ENCODE data around the gene TGM3.

Gene TGM3

DNA sequence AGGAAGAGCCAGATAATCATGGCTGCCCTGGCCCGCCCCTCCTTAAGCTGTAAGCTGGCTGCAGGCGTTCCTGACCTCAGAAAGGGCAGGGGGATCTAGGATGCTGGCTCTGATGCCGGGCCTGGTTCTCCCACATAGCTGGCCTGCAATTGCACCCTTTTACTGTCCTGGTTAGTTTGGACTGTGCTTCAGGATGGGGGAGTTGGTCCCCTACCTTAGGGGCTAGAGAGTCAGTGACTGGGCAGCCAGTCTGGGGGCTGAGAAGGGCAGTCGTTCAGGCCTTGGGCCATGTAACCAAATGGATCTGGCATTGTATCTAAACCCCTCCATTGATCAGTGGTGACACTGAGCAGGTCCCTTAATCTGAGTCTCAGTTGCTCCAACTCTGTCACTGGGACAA lies 40.7 kb downstream of the TGM3 start:
- no peak for DNase-seq (ENCODE audit: low read depth in 2 of 2)

DNA sequence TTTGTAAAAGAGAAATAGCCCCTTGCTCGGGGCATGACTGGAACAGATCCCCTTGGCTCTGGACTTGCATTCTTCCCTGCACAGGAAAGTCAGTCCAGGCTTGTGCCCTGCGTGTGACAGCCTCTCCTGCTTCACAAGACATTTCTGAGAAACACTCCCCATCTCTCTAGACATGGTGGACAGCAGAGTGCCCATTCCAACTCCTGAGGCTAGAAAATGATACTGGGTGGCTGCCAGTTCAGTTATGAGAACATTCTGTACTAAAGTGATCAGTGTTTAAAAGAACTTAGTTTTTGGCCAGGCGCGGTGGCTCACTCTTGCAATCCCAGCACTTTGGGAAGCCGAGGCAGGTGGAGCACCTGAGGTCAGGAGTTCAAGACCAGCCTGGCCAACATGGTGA lies 41.3 kb downstream of the TGM3 start:
- DNase-seq (ENCODE audit: low read depth in 2 of 2) = no peak

DNA sequence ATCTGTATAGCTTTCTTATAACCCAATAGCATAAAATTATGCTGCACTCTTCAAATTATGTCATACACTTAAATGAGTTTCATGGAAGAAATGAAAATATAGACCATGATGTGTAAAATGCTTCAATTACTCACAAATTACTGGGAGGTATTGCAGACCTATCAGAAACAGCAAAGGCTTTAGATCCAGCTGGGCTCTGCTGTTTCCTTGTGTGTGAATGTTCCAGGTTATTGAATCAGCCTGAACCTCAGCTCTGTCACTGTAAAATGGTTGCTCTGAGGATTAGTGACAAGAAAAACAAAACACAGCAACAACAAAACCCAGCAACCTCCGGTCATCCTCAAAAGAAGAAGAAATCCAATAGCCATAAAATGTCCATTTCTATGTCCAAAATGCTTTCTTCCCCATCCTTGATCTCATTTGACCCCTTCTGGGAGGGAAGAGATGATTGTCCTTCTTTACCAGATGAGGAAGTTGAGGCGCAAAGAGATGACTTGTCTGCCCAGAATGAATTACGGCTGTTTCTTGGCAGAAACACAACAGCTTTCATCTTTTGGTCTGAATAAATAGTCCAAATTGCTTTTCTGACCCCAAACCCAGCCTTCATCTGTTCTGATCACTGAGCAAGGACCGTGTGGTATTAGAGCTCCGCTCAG lies 42.7 kb downstream of the TGM3 start:
- DNase-seq (ENCODE audit: low read depth in 2 of 2) = no peak

DNA sequence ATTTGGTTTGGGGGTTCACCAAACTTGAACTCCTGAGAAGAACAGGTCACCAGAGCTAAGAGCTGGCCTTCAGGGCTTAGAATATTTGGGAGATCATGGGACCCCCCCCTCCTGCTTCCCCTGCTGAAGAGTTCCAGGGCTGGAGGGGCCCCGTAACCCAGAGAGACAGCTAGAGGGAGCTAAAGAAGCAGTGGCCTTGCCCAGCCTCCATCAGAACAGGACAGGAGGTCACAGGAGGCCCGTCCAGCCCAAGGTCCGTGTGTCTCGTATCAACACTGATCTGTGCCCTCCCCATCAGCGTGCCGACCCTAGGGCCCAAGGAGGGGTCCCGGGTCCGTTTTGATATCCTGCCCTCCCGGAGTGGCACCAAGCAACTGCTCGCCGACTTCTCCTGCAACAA lies 44.3 kb downstream of the TGM3 start:
- DNase-seq (ENCODE audit: low read depth in 2 of 2) = no peak

DNA sequence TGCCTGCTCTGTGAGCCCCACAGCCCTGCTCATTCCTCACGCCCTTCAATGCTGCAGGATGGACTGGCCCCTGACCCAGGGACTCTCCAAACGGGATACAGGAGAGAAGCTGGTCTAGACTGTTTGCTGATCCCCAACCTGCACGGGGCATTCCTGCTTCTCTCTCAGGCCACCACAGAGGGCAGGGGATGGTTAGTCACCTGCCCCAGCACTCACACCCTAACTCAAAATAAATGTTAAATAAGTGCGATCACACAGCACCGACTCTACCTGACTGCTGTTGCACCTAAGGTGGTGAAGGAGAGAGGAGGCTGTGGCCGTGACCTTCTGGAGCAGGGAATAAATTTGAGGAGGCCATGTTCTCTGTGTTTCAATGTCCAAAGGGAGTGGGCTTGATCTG lies 45.0 kb downstream of the TGM3 start:
- no peak for DNase-seq (ENCODE audit: low read depth in 2 of 2)

DNA sequence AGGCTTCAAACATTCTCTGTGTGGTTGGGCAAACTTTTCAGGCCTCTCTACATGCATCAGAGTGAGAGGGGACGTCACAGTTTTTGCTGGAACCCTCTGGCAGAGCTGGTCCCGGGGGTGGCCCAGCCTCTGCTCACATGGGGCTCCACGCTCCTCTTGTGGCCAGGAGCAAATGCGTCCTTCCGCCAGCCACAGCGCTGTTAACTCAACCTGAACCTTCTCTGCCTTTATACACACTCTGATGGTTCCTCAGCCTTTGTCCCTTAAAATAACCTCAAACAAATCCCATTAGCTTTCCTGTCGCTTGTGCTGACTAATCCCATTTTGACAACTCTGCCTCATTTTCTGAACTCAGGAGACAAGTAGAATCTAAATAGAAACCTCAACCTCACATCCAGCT lies 45.5 kb downstream of the TGM3 start:
- no peak for DNase-seq (ENCODE audit: low read depth in 2 of 2)

DNA sequence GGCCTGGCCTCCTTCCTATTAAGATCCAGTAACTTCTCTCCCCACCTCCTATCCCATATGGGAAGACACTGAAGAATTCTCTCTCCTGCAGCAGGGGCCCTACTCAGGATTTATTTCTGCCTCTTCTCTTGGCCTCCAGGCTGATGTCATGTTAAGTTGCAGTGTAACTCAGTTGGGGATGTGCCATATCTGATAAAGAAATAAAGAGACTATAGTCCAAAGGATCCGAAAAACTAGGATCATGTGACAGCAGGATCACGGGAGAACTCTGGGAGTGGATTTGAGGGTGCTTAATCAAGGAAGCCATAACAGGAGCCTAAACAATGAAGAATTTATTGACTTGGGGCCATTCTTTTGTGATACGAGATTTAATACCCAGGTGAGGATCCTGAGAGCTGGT lies 46.4 kb downstream of the TGM3 start:
- DNase-seq (ENCODE audit: low read depth in 2 of 2) = no peak

DNA sequence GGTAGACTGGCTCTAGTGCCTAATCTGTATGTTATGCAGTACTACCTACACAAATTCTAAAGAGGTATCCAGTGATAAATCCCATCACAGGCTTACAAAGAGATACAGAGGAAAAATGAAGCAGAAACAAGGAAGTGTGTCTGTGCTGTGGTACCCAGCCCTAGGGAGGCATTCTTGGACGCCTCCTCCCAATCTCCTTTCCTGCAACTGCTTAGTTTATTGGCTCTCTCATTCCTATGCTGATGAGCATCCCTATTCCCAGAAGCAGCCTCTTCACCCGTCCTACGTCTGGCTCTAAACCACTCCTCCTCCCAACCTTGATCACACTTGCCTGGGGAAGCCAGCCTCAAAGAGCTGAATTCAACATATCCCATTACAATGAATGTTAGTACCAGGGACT lies 50.4 kb downstream of the TGM3 start:
- no peak for DNase-seq (ENCODE audit: low read depth in 2 of 2)

DNA sequence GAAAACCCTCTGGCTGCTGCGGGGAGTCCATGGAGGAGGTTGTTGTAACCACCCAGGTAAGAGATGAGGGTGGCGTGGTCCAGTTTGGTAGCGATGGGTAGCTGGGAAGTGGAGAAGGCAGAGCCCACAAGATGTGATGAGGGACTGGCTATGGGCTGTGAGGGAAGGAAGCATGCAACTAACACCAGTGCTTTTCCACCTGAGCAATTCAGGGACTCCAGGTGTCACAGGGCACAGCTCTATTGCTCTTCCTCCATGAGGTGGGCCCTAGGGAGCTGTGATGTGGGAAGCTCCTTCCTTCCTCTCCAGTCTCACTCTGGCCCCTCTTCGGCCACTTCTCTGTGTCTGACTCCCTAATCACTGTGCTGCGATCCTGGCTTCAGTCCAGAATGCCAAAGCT lies 52.5 kb downstream of the TGM3 start:
- DNase-seq (ENCODE audit: low read depth in 2 of 2) = no peak

DNA sequence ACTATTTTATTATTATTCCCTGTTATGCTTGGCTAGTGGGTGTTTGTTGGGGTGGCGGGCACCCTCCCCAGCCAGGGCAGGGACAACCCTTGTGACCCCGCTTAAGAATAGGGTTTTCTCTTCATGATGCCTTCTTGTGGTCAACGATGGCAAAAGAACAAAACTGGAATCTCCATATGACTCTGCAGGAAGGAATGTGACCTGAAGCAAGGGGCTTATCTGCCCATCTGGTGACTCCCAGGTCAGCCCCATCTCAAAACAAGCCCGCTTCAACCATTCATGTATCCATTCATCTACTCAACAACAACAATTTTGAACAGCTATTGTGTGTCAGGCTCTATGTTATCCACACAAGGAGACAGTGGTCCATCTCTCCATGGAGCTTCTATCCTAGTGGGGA lies 54.0 kb downstream of the TGM3 start:
- no peak for DNase-seq (ENCODE audit: low read depth in 2 of 2)

DNA sequence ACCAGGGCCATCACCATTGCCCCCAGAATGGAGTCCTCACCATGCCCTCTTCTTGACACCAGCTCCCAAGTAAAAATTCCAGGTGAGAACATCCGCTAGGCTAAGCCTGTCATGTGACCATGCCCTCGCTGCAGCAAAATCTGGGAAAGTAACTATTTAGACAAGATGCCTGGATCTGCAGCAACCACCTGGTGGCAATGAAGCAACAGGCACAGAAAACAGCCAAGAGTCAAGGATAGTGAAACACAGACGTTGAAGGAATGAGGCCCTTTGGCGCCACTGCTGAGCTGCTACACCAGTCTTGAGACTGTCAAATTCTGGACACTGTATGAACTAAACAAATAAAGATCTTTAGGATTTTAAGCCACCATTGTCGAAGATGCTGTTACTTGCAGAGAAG lies 54.8 kb downstream of the TGM3 start:
- DNase-seq (ENCODE audit: low read depth in 2 of 2) = no peak

DNA sequence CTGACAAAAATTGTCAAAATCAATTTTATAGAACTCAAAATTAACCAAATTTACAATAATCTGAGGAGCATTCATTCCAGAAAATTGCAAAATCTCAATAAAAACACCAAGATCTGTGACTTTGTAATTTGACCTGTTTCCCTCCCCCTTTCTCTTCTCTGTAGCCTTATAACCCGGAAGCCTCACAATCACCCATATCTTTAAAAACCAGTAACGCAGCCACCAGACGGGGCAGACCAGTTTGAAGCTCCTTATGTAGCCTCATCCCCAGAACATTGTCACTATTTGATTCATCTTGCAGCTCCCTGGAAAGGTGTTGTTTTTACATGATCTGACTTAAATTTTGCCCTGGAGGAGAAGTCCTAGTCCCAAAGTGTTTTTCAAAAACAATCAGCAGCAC lies 57.4 kb downstream of the TGM3 start:
- DNase-seq (ENCODE audit: low read depth in 2 of 2) = no peak

DNA sequence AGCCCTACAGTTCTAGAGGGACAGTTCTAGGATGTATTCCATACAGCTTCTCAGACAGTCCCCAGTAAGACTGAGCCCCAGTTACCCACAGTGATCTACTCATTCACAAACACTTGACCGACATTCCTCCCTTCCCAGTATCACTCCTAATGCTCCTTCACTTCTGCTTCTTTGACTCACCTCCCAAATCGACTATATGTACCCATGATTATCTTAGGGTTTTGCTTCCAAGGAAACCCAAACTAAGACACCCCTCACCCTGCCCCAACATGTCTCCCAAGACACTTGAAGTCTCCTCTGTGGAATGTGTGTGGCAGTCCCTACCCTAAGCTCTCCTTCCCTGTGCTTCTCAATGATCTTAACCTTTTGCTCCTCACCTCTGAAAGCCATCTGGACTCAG lies 61.3 kb downstream of the TGM3 start:
- DNase-seq (ENCODE audit: low read depth in 2 of 2) = no peak

DNA sequence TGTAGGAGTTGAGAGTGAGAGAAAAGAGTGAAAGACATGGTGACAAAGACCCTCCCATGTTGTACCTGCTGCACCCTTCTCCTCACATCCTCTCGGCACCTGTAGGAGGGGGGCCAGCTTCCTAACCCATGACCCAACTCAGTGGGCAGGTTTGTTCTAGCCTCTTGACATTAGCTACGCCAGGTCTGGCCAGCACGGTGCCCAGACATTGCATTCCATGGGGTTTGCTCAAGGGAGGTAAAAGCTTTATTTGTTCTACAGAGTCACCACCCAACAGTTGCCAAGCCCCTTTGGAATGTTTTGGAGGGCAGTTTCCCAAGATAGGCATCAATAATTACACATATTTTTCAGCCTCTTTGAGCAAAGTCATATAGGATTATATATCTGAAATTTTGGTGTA lies 62.2 kb downstream of the TGM3 start:
- no peak for DNase-seq (ENCODE audit: low read depth in 2 of 2)

DNA sequence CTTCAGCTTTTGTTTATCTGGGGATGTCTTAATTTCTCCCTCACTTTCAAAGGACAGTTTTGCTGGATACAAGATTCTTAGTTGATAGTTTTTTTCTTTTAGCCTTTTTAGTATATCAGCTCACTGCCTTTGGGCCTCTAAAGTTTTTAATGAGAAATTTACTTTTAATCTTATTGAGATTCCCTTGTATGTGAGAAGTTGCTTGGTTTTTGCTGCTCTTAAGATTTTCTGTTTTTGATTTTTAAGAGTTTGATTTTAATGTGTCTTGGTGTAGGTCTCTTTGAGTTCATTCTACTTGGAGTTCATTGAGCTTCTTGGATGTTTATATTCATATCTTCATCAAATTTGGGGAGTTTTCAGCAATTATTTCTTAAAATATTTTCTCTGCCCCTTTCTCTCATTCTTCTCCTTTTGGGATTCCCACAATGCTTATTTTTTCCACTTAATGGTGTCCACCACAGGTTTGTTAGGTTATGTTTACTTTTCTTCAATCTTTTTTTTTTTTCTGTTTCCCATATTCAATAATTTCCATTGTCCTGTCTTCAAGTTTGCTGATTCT lies 65.3 kb downstream of the TGM3 start:
- no peak for DNase-seq (ENCODE audit: low read depth in 2 of 2)

DNA sequence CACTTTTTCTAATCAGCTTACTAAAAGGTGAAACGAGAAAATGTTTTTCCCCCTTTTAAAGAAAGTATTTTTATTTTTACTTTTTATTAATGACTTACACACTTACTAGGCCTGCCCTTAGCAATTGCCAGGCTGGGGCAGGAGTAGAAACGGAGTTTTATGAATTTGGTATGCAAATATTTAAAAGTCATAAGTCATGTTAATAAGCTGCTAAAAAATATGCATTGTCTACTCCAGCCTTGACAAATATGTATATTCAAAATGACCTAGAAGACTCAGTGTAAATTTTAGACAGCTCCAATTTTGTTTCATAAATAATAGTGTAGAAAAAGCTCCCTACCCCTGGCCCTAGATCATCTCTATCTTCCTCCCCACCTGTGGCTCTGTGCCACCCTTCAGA lies 67.4 kb downstream of the TGM3 start:
- DNase-seq (ENCODE audit: low read depth in 2 of 2) = no peak

DNA sequence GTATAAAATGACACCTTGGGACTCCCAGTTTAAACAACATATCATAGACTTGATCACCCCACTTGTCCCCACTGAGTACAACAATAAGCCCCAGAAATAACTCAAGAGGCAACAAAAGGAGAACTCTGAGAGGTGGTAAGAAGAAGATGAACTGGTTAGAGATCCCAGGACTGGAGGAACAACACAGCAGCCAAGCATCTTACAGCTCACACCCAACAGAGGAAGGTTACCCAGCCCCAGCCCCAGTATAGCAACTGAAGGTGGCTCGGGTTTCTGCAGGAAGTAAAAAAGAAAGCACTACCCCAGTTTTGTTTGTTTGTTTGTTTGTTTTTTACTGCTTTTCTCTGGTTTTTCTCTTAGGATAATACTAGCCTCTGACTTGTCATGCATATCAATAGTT lies 67.8 kb downstream of the TGM3 start:
- DNase-seq (ENCODE audit: low read depth in 2 of 2) = no peak

DNA sequence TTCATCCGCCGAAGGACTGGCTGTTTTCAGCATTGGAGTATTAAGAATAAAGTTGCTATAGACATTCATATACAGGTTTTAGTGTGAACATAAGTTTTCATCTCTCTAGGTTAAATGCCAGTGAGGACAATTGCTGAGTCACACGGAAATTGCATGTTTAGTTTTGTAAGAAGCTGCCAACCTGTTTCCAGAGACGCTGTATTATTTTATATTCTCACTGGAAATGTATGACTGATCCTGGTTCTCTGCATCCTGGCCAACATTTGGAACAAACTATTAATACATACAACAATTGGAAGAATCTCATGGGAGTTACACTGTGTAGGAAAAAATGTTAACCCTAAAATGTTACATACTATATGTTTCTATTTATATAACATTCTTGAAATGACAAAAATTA lies 68.2 kb downstream of the TGM3 start:
- no peak for DNase-seq (ENCODE audit: low read depth in 2 of 2)

DNA sequence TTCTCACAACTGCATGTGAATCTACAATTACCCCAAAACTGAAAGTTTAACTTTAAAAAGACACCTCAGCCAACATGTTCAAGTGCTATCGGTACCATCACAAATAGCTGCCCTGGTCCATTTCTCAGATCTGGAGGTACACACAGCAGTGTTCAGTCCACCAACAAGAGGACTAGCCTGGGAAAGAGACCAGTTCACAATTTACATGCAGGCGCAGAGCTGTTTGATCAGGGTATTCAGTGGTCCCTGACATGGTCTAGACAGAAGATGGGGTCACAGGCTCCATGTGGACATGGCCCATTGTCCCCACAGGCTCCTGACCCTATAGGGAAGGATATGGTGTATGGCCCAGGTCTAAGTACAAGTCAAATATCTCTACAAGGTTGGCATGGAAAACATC lies 69.3 kb downstream of the TGM3 start:
- DNase-seq (ENCODE audit: low read depth in 2 of 2) = no peak

DNA sequence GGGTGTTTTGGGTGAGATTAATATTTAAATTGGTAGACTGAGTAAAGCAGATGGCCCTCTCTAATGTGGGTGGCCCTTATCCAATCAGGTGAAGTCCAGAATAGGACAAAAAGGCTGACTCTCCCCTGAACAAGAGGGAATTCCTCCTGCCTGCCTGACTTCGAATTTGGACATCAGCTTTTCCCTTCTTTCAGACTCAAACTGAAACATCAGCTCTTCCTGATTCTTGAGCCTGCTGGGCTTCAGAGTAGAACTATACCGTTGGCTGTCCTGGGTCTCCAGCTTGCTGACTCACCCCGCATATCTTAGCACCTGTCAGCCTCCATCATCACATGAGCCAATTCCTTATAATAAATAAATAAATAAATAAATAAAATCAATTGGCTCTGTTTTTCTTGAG lies 69.9 kb downstream of the TGM3 start:
- DNase-seq (ENCODE audit: low read depth in 2 of 2) = no peak

DNA sequence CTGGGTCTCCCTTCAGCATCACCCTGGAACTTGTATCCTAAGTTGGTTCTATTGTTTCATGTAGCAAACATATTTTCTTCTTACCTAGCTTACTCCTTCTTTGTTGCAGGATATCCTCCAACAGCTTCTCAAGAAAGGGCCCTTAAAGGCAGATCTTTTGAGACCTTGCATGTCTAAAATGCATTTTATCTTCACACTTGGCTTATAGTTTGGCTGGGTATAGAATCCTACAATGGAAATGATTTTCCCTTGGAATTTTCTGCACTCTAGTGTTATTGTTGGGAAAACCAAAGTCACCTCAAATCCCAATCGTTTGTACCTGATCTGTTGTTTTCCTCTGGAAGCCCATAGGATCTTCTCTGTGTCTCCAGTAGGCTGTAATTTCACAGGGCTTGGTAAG lies 72.8 kb downstream of the TGM3 start:
- DNase-seq (ENCODE audit: low read depth in 2 of 2) = no peak

DNA sequence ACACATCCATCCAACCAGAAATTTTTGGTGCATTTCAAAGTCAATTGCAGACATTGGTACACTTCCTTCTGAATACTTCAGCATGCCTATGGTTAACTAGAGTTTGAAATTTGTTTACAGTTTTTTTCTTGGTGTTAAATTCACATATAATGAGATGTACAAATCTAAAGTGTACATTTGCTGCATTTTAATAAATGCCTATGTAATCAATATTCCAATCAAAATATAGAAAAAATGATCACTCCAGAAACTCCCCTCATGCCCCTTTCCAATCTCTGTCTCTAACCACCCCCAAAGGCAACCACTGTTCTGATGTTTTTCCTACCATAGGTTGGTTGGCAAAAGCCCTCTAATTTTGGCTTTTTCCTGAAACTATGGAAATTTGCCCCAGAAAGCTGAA lies 77.3 kb downstream of the TGM3 start:
- DNase-seq (ENCODE audit: low read depth in 2 of 2) = no peak

DNA sequence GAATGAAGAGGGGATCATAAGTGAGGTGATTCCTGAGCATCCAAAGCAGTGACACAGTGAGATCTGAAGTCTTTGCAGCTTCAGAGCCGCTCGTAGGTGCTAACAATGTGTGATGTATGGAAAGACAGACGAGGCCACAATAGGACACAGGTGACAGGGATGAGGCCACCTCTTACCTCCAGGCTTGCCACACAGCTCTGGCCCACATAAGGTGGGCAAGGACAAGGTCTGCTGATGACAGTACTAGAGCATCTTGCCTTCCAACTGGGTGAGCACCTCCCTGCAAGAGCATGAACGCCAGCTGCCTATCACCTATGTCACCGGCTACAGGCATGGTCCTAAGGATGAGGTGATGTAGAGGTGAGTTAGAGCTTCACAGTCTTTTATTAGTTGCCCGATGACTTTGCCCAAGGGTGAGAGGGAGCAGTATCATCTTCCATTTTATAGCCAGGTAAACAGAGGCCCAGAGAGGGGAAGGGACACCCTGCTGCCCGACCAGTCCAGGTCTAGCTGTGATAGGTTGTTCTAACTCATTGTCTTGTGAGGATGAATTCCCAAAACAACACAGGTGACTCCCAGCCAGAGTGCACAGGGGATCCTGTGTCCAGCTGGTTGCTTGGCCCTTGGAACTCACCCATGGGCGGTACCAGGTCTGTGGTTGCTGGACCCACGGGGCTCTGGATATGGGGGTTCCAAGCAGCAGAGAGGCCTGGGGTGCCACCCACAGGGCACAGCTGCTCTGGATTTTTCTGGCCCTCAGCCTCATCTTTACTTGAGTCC lies 78.7 kb downstream of the TGM3 start:
- no peak for DNase-seq (ENCODE audit: low read depth in 2 of 2)

DNA sequence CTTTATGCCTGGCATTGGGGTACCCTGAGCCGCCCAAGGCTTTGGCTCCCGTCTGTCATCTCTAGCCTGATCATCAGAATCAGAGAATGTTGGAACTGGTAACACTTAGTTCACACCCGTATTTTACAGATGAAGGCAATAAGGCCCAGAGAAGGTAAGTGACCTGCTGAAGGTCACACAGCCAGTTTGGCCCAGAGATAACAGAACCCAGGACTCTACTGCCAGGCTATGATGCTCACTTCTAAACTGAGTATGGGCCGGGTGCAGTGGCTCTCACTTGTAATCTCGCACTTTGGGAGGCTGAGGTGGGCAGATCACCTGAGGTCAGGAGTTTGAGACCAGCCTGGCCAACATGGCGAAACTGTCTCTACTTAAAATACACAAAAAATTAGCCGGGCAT lies 83.1 kb downstream of the TGM3 start:
- DNase-seq (ENCODE audit: low read depth in 2 of 2) = no peak

Measured in fibroblast of skin of left quadriceps (primary cell).